Stimulated activated naive CD8-positive, alpha-beta T cell treated with anti-CD3 and anti-CD28 coated beads, Interleukin-15, Interleukin-2, amounts not matched to agents 100 ng/mL and 50 ng/mL, for 24 hours (primary cell): ENCODE data around the gene SGCD.

Experiments used
- H3K27ac Mint-ChIP-seq: one replicate; pipeline ENCODE4 v1.8.0; 2021; ENCODE audit warnings: mild to moderate bottlenecking, mixed read lengths
- H3K27me3 Mint-ChIP-seq: one replicate; pipeline ENCODE4 v1.8.0; 2021; ENCODE audit warnings: mixed read lengths
- H3K36me3 Mint-ChIP-seq: one replicate; pipeline ENCODE4 v1.8.0; 2021; ENCODE audit warnings: low read depth, mixed read lengths
- H3K4me1 Mint-ChIP-seq: one replicate; pipeline ENCODE4 v1.8.0; 2021; ENCODE audit warnings: low read depth, mixed read lengths
- H3K4me3 Mint-ChIP-seq: one replicate; pipeline ENCODE4 v1.8.0; 2021; ENCODE audit warnings: mild to moderate bottlenecking, mixed read lengths
- H3K9me3 Mint-ChIP-seq: one replicate; pipeline ENCODE4 v1.8.0; 2021; ENCODE audit warnings: mixed read lengths

SGCD gene

GRCh38 chr5:156405988-156406387 lies 79.0 kb downstream of the SGCD start:
- Mint-ChIP-seq H3K9me3 (no peaks in the 10 kb centered on the region), H3K4me1 (peaks cover 11% of the 10 kb centered on the region), H3K4me3 (no peak overlapping the region), H3K36me3 (no peaks in the 10 kb centered on the region), H3K27ac (no peak overlapping the region), H3K27me3 (peaks cover 12% of the 10 kb centered on the region)

DNA sequence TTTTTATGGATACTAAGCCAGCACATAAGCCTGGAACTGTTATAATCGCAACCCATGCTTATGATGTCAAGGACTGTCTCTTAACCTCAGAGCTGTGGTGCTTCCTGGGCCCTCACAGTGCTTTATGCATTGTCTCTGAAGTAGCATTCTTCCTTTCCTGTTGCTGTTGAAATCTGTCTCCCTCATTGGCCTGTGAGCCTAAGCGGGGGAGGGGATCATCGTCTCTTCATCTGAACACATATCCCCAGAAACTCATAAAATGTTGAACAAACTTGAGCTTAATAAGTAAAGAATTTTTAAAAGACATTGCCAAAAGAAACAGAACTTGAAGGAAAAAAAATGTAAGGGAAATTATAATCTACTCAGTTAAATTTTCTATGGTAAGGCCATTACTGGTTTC lies 80.3 kb downstream of the SGCD start:
- H3K27ac Mint-ChIP-seq: no peak overlapping the region
- no peak overlapping the region for H3K4me3 Mint-ChIP-seq

GRCh38 chr5:156409834-156410233 lies 82.9 kb downstream of the SGCD start:
- H3K36me3 Mint-ChIP-seq: no peaks in the 10 kb centered on the region
- peaks cover 12% of the 10 kb centered on the region for H3K27me3 Mint-ChIP-seq
- no peaks in the 10 kb centered on the region for H3K9me3 Mint-ChIP-seq
- no peak overlapping the region for H3K4me3 Mint-ChIP-seq
- no peaks in the 10 kb centered on the region for H3K4me1 Mint-ChIP-seq
- H3K27ac Mint-ChIP-seq: no peak overlapping the region

More for the DNA sequence above, 80.3 kb downstream of the SGCD start:
- no peaks in the 10 kb centered on the region for H3K9me3 Mint-ChIP-seq
- peaks cover 12% of the 10 kb centered on the region for H3K27me3 Mint-ChIP-seq
- peaks cover 5% of the 10 kb centered on the region for H3K4me1 Mint-ChIP-seq
- no peaks in the 10 kb centered on the region for H3K36me3 Mint-ChIP-seq

- Mint-ChIP-seq H3K27ac (no peak overlapping the region), H3K36me3 (no peaks in the 10 kb centered on the region), H3K27me3 (peaks cover 21% of the 10 kb centered on the region), H3K9me3 (no peaks in the 10 kb centered on the region), H3K4me1 (no peaks in the 10 kb centered on the region), H3K4me3 (no peak overlapping the region)
Measured at GRCh38 chr5:156411185-156411613, 84.2 kb downstream of the SGCD start.

GRCh38 chr5:156411957-156412356 lies 85.0 kb downstream of the SGCD start:
- Mint-ChIP-seq H3K9me3 (no peaks in the 10 kb centered on the region), H3K4me1 (no peaks in the 10 kb centered on the region), H3K4me3 (no peak overlapping the region), H3K36me3 (no peaks in the 10 kb centered on the region), H3K27ac (no peak overlapping the region), H3K27me3 (peaks cover 18% of the 10 kb centered on the region)

GRCh38 chr5:156414391-156414790 lies 87.4 kb downstream of the SGCD start:
- no peak overlapping the region for H3K4me3 Mint-ChIP-seq
- H3K4me1 Mint-ChIP-seq: no peaks in the 10 kb centered on the region
- no peaks in the 10 kb centered on the region for H3K36me3 Mint-ChIP-seq
- no peaks in the 10 kb centered on the region for H3K9me3 Mint-ChIP-seq
- H3K27ac Mint-ChIP-seq: no peak overlapping the region
- H3K27me3 Mint-ChIP-seq: peaks cover 15% of the 10 kb centered on the region

GRCh38 chr5:156419661-156420060 lies 92.7 kb downstream of the SGCD start:
- no peaks in the 10 kb centered on the region for H3K36me3 Mint-ChIP-seq
- no peak overlapping the region for H3K4me3 Mint-ChIP-seq
- no peaks in the 10 kb centered on the region for H3K4me1 Mint-ChIP-seq
- no peak overlapping the region for H3K27ac Mint-ChIP-seq
- no peaks in the 10 kb centered on the region for H3K9me3 Mint-ChIP-seq
- H3K27me3 Mint-ChIP-seq: peaks cover 13% of the 10 kb centered on the region

DNA sequence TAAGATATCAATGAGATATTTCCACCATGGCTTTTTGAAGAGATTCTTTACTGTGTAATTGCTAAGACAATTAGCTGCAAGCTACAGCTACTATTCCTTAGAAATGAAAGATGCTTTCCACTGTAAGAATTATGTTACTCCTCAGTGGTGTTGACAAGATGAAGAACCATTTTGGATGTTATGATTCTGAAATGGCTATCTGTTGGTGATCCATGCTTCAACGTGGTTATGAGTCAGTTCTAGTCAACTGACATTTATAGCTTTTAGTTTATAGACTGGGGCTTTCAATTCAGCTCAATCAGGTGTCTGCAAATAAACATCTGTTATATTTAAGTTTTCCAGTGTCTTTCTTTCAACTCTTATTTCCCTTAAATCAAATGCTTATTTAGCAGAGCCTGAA lies 93.7 kb downstream of the SGCD start:
- Mint-ChIP-seq H3K9me3 (no peaks in the 10 kb centered on the region), H3K4me3 (no peak overlapping the region), H3K4me1 (no peaks in the 10 kb centered on the region), H3K27me3 (peaks cover 10% of the 10 kb centered on the region), H3K27ac (no peak overlapping the region), H3K36me3 (no peaks in the 10 kb centered on the region)

GRCh38 chr5:156421798-156422197 lies 94.8 kb downstream of the SGCD start:
- H3K4me1 Mint-ChIP-seq: no peaks in the 10 kb centered on the region
- H3K27me3 Mint-ChIP-seq: peaks cover 11% of the 10 kb centered on the region
- no peak overlapping the region for H3K4me3 Mint-ChIP-seq
- no peaks in the 10 kb centered on the region for H3K36me3 Mint-ChIP-seq
- no peak overlapping the region for H3K27ac Mint-ChIP-seq
- no peaks in the 10 kb centered on the region for H3K9me3 Mint-ChIP-seq

DNA sequence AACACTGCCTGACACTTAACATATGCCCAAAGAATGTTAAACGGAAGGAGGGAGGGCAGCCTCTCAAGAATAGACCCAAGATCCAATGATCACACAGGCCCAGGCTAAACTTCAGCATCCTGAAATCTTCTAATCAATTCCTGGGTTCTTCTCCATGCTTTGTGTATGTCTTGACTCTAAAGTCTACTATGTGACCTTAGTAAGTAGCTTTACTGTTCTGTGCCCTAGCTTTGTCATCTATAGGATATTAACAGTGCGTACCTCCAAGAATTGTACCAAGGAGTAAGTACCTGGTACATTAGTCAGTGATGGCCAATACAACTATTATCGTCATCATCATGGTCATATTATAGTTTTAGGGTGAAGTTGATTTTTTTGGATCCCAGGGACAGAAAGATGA lies 96.6 kb downstream of the SGCD start:
- no peak overlapping the region for H3K4me3 Mint-ChIP-seq
- H3K27me3 Mint-ChIP-seq: peaks cover 12% of the 10 kb centered on the region
- no peaks in the 10 kb centered on the region for H3K4me1 Mint-ChIP-seq
- H3K9me3 Mint-ChIP-seq: no peaks in the 10 kb centered on the region
- H3K27ac Mint-ChIP-seq: no peak overlapping the region
- H3K36me3 Mint-ChIP-seq: no peaks in the 10 kb centered on the region

- H3K27ac Mint-ChIP-seq: no peak overlapping the region
- H3K4me3 Mint-ChIP-seq: no peak overlapping the region
- peaks cover 18% of the 10 kb centered on the region for H3K27me3 Mint-ChIP-seq
- H3K36me3 Mint-ChIP-seq: no peaks in the 10 kb centered on the region
- H3K9me3 Mint-ChIP-seq: no peaks in the 10 kb centered on the region
- H3K4me1 Mint-ChIP-seq: no peaks in the 10 kb centered on the region
Measured at GRCh38 chr5:156427315-156427714, 100.4 kb downstream of the SGCD start.

GRCh38 chr5:156431956-156432829 lies 105.2 kb downstream of the SGCD start:
- no peaks in the 10 kb centered on the region for H3K36me3 Mint-ChIP-seq
- no peaks in the 10 kb centered on the region for H3K9me3 Mint-ChIP-seq
- H3K4me3 Mint-ChIP-seq: no peak overlapping the region
- H3K27me3 Mint-ChIP-seq: peaks cover 14% of the 10 kb centered on the region
- H3K27ac Mint-ChIP-seq: no peak overlapping the region
- no peaks in the 10 kb centered on the region for H3K4me1 Mint-ChIP-seq

GRCh38 chr5:156432830-156433105 lies 105.8 kb downstream of the SGCD start:
- H3K9me3 Mint-ChIP-seq: no peaks in the 10 kb centered on the region
- H3K27ac Mint-ChIP-seq: no peak overlapping the region
- no peak overlapping the region for H3K4me3 Mint-ChIP-seq
- H3K27me3 Mint-ChIP-seq: peaks cover 14% of the 10 kb centered on the region
- no peaks in the 10 kb centered on the region for H3K4me1 Mint-ChIP-seq
- H3K36me3 Mint-ChIP-seq: no peaks in the 10 kb centered on the region

GRCh38 chr5:156434471-156434870 lies 107.5 kb downstream of the SGCD start:
- H3K27me3 Mint-ChIP-seq: peaks cover 14% of the 10 kb centered on the region
- no peak overlapping the region for H3K27ac Mint-ChIP-seq
- no peaks in the 10 kb centered on the region for H3K36me3 Mint-ChIP-seq
- no peak overlapping the region for H3K4me3 Mint-ChIP-seq
- H3K4me1 Mint-ChIP-seq: no peaks in the 10 kb centered on the region
- H3K9me3 Mint-ChIP-seq: no peaks in the 10 kb centered on the region

GRCh38 chr5:156435101-156435500 lies 108.1 kb downstream of the SGCD start:
- no peak overlapping the region for H3K27ac Mint-ChIP-seq
- no peaks in the 10 kb centered on the region for H3K9me3 Mint-ChIP-seq
- no peaks in the 10 kb centered on the region for H3K4me1 Mint-ChIP-seq
- no peak overlapping the region for H3K4me3 Mint-ChIP-seq
- H3K36me3 Mint-ChIP-seq: no peaks in the 10 kb centered on the region
- peaks cover 14% of the 10 kb centered on the region for H3K27me3 Mint-ChIP-seq

- peaks cover 11% of the 10 kb centered on the region for H3K27me3 Mint-ChIP-seq
- no peaks in the 10 kb centered on the region for H3K36me3 Mint-ChIP-seq
- no peak overlapping the region for H3K4me3 Mint-ChIP-seq
- H3K27ac Mint-ChIP-seq: no peak overlapping the region
- no peaks in the 10 kb centered on the region for H3K9me3 Mint-ChIP-seq
- H3K4me1 Mint-ChIP-seq: no peaks in the 10 kb centered on the region
Measured at GRCh38 chr5:156438076-156438475, 111.1 kb downstream of the SGCD start.
